NCI-H510A treated with DMSO at 0.1 percent for 48 hours (cell line): ENCODE data around the gene RNF215.

Source experiments
- DNase-seq: peaks from one replicate; lab custom pipeline; 2025; lab: John Stamatoyannopoulos, UW

The RNF215 gene

DNA sequence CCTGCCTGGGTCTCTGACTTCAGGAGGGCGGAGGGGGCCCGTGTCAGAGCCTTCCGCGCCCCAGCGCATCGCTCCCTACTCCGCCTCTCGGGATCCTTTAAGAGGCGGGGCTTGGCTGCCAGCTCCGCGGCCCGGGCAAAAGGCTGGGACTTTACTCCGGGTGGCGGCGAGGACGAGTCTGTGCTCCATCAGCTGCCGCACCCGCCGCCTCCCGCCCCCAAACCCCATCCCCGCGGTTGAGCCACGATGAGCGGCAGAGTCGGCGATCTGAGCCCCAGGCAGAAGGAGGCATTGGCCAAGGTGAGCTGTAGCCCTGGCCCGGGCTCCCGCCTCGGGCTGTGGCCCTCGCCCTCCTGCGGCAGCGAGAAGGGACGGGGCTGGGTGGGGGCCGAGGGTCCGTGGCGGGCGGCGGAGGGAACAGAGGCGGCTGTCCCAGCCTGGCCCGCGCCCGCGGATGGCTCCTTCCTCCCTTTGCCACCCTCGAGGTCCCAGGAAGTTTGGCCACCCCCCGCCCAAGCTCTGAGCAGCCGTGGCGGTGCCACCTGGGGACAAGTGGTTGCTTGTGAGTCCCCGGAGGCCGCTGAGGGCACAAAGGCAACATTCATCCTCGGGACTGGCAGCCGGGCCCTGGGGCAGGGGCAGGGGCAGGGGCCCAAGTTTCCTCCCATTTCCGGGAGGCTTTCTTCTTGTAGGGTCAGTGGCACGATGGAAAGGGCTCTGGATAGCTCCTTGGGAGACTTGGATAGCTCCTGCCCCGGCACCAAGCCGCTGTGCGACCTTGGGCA is 9.9 kb upstream of the RNF215 start, which contains the start of gene SEC14L2:
Gene SEC14L2, plus strand, starts transcription at position 148 of the 785 bp plus-strand sequence. Its CDS starts 99 bp downstream, at position 247.
- DNase-seq = peak; percentile 26

GRCh38 chr22:30393885-30394284 is 6.7 kb upstream of the RNF215 start:
- DNase-seq = no peak

GRCh38 chr22:30393322-30393680 is 6.1 kb upstream of the RNF215 start:
- no peak for DNase-seq

- DNase-seq = no peak
Measured at GRCh38 chr22:30392661-30393321, 5.6 kb upstream of the RNF215 start.

DNA sequence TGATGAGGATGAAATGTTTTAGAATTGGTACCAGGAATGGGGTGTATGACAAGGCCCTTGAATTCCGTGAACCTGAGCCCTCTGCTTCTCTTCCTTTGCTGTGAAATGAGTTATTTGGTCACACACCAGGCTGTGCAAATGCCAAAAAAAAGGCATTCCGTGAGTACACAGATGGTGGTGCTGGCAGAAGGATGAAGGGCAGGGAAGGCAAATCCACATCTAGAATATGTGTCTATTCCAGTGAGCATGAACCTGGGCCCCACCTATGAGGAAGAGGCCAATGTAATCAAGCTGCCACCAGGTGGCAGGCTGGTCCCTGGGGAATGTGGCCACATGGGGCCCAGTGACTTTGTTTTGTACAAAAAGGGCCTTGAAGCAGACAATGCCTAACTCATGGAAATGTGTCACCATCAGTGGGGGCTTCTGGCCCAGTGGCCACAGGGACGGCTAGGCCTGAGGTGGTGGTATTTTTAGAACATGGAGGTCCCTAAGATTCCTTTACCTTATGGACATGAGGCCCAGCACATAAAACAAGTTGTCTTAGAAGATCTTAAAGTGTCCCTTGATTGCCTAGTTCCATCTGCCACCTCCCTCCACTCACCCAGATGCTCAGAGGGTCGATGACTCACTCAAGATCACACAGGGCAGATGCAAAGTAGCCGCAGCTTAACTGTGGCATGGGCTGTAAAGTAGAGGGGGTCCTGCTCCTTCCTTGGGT is 3.9 kb upstream of the RNF215 start:
- DNase-seq = peak; percentile 21

GRCh38 chr22:30386608-30386959 is 627 bp downstream of the RNF215 start:
- DNase-seq = no peak

- DNase-seq = no peak
Measured at GRCh38 chr22:30385942-30386341, 1.3 kb downstream of the RNF215 start.

- DNase-seq = no peak
Measured at GRCh38 chr22:30383061-30383460, 4.2 kb downstream of the RNF215 start.

DNA sequence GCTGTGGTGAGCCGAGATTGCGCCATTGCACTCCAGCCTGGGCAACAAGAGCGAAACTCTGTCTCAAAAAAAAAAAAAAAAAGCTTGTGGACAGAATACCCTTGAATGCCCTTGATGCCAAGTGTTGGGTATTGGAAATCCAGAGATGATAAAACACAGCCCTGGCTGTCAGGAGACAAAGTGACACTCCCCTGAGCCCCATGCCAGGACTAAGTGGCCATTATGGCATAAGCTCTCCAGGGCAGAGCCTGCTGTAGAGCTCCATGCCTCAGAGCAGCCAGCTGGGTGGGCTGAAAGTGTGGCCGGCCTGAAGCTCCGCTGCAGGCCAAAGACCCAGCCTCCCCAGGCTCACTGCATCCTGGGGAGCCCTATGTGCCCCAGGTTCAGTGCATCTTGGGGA is 4.9 kb downstream of the RNF215 start:
- DNase-seq = no peak

DNA sequence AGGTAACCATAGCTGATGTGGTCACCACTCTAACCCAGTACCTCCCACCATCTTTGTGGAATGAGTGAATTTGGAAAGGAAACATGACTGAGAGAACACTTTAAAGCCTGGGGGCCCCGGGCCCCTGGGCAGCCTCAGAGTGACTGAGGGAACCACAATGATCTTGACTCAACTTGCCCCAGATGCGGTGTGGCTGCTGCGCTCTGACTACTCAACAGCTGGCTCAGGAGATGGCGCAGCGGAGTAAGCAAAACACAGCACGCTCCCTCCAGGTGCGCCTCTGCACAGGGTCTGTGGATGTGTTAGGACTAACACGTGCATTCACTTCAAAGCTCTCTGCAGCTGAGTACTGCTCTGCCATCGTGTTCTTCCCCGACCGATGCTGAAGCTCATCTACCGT is 5.9 kb downstream of the RNF215 start:
- DNase-seq = no peak

DNA sequence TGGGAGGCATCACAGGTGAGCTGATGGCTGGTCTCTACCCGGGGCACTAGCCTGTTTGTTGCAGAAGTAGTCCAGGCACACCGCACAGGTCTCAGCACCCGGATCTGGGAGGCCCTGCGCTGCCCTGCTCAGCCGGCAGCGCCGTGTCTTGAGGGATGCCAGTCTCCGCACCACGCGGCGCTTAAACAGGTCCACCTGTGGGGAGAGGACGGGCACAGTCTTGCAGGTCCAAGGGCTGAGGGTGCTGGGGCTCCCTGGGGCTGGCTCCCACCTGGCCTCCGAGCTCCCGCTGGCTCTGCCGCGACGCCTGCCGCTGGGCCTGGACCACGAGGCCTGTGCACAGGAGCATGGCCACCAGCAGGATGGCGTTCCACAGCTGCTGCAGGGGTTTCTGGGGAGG is 7.2 kb downstream of the RNF215 start:
- DNase-seq = no peak

DNA sequence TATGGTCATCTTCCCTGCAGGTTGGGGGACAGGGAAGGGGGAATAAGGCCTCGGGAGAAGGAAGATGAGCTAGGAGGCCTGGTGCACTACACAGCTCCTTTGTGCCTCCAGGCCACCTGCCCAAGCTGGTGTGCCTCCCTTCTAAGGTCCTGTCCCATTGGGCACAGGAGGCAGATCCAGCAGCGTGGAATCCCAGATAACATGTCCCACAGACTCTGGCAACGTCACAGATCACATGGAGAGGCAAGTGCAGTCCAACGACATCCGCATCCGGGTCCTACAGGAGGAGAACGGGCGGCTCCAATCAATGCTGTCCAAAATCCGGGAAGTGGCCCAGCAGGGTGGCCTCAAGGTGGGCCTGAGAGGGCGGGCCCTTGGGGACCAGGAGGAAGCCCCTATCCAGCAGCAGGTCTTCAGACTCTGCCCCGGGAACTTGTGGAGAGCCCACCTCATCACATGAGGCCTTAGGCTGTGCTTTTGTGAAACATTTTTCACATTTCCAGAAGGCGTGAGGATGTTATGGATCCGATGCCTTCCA is 11.8 kb downstream of the RNF215 start:
- no peak for DNase-seq

GRCh38 chr22:30373331-30374325 is 13.6 kb downstream of the RNF215 start:
- DNase-seq = no peak

- DNase-seq = no peak
Measured at GRCh38 chr22:30372915-30373314, 14.3 kb downstream of the RNF215 start.

GRCh38 chr22:30371981-30372380 is 15.2 kb downstream of the RNF215 start:
- peak; percentile 37 for DNase-seq

- DNase-seq = no peak
Measured at GRCh38 chr22:30371321-30371720, 15.9 kb downstream of the RNF215 start.

DNA sequence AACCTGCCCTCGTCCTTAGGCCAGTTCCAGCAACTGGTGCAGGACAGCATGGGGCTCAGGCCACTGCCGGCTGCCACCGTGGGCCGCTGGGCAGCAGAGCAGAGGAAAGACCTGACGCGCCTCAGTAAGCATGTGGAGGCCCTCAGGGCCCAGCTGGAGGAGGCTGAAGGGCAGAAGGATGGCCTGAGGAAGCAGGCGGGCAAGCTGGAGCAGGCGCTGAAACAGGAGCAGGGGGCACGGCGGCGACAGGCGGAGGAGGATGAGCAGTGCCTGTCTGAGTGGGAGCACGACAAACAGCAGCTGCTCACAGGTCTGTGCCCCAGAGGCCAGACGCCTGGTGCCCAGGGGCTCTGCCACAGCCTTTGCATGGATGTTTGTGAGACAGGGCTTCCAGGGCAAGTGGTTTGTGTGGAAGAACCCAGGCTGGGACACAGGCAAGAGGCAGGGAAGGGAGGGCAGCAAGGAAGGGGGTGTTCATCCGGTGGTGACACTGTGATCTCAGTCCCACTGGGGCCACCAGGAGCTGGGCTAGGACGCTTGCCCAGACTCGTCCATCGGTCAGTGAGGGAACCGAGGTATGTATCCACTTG is 16.5 kb downstream of the RNF215 start:
- peak; percentile 26 for DNase-seq

GRCh38 chr22:30368420-30368819 is 18.8 kb downstream of the RNF215 start:
- no peak for DNase-seq

DNA sequence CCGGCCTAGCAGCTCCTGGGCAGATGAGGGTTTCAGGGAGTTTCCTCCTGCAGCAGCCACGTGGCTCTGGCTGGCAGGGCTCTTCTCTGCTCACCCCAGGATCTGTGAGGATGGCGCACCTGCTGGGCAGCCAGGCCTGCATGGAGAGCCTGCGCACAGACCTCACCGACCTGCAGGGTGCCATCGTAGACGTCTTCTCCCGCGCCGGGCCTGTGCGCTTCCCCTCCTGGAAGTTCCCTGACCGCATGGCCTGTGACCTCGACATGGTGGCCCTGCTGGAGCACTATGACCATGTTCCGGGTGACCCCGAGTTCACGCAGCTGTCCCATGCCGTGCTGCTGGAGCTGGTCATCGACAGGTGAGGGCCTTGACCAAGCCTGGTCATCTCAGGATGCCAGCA is 21.3 kb downstream of the RNF215 start:
- no peak for DNase-seq

DNA sequence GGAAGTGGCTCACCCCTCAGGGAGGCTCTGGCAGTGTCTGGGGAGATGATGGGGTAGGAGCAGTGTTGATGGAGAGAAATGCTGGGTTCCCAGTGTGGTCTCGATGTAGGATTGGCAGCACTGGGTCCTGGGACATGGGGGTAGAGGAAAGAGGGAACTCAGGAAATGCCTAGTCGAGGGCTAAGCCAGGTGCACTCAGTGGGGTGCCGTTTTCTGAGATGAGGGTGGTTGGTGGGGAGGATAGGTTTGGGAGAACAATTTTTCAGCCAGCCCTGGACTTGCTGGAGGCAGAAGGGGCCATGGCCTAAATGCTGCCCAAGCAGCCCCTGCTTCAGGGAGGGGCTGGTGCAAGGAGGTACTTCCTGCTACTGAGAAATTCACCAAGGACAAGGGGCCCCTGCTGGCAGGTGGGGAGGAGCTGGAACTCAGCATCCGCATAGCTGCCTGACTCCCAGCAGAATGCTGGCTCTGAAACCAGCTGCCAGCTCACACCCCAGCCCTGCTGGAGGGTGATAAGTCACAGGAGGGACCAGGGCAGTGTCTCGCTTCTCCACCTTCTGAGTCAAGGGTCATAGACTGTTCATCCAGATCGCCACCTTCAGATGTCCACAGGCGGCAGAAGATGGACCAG is 24.4 kb downstream of the RNF215 start:
- no peak for DNase-seq
